Ovary (tissue), 3 donors: Measurements from ENCODE around the gene GPHN.

Experiments used
- EP300 ChIP-seq: sonication (generic); formaldehyde crosslinking; IDR thresholded peaks from one replicate; pipeline ENCODE4 v1.6.1; 2017; ENCODE audit warnings: antibody characterized with exemption
- POLR2A ChIP-seq: fragments of 450-650 bp; IDR thresholded peaks from one replicate; pipeline ENCODE4 v1.6.1; 2017; ENCODE audit warnings: antibody characterized with exemption, mild to moderate bottlenecking, moderate library complexity
- TF ChIP-seq, protein P1 (sequence below), 3 donors: fragments of 450-650 bp in 2 of 3; fragments of 200-600 bp in 1 of 3; IDR thresholded peaks; one replicate each; pipeline versions ENCODE4 v1.5.1 to v1.8.0; 2016 to 2022; ENCODE audit warnings: antibody characterized with exemption in 3 of 3, mild to moderate bottlenecking in 1 of 3
- donor health status: DM: no; HTN: no; CAD: no.

- TF ChIP-seq, protein P1, sequence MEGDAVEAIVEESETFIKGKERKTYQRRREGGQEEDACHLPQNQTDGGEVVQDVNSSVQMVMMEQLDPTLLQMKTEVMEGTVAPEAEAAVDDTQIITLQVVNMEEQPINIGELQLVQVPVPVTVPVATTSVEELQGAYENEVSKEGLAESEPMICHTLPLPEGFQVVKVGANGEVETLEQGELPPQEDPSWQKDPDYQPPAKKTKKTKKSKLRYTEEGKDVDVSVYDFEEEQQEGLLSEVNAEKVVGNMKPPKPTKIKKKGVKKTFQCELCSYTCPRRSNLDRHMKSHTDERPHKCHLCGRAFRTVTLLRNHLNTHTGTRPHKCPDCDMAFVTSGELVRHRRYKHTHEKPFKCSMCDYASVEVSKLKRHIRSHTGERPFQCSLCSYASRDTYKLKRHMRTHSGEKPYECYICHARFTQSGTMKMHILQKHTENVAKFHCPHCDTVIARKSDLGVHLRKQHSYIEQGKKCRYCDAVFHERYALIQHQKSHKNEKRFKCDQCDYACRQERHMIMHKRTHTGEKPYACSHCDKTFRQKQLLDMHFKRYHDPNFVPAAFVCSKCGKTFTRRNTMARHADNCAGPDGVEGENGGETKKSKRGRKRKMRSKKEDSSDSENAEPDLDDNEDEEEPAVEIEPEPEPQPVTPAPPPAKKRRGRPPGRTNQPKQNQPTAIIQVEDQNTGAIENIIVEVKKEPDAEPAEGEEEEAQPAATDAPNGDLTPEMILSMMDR (IDR thresholded peaks at IDR 0.05): no peak
- TF ChIP-seq EP300: no peak
- no peak for TF ChIP-seq POLR2A
These were observed 67.1 kb downstream of the GPHN start for GRCh38 chr14:66575014-66575413.
